NT2/D1 (cell line): ENCODE results near the gene TST.

Experiments
- SUZ12 ChIP-seq: IDR thresholded peaks from 2 replicates; pipeline ENCODE4 v1.6.1; 2011; ENCODE audit not compliant: insufficient read length, insufficient read depth; ENCODE audit errors: extremely low read depth
- YY1 ChIP-seq: IDR thresholded peaks from 2 replicates; pipeline ENCODE4 v1.6.1; 2011; ENCODE audit not compliant: insufficient read length, insufficient read depth

DNA sequence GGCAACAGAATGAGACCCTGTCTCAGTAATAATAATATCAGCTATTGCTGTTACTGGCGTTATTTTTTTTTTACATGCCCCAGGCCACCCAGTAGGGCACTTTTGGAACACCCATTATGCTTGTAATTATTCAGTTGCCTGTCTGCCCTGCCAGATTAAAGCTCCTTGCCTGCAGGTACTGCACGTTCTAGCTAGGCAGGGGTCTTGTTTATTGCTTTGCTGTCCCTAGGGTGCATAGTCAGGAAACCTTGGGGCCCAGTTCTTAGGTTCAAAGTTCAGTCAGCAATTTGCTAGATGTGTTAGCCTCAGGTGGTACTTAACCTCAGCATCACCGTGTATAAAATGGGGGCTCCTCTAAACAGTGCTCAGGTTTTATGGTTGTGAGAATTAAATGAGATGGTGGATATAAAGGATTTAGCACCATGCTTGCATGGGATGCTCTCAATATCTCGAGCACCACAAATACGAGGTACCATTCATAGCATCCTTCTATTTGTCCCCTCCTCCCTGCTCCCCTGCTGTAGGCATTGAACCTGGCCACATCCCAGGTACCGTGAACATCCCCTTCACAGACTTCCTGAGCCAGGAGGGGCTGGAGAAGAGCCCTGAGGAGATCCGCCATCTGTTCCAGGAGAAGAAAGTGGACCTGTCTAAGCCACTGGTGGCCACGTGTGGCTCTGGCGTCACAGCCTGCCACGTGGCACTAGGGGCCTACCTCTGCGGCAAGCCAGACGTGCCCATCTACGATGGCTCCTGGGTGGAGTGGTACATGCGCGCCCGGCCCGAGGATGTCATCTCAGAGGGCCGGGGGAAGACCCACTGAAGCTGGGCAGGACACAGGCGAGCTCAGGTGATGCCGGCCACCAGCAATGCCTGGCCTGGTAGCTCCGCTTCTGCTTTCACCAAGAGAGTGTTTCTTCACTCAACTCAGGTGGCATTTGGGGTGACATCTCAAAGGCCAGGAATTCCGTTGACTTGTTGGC lies 9.7 kb upstream of the TST start:
- TF ChIP-seq YY1: no peak
- TF ChIP-seq SUZ12: no peak
